Hepatocyte (in vitro differentiated cells): ENCODE measurements around the gene SLC22A9. TPM values are rescaled to one million over a fixed set of nuclear protein-coding genes. Genes with fewer than 3 reads are reported as not detected.

ENCODE experiments used
- DNase-seq: peaks from one replicate; pipeline ENCODE4 v3.0.0-alpha.2; 2016; ENCODE audit warnings: low spot score
- H2AFZ ChIP-seq: fragments of 200-600 bp; sonication (generic); 2 replicates; pipeline ENCODE4 v1.6.0; 2016; ENCODE audit warnings: antibody characterized with exemption, mild to moderate bottlenecking
- H3K27ac ChIP-seq: fragments of 200-600 bp; sonication (generic); 2 replicates; pipeline ENCODE4 v1.5.1; 2016; ENCODE audit warnings: mild to moderate bottlenecking
- H3K27me3 ChIP-seq: fragments of 200-600 bp; sonication (generic); 2 replicates; pipeline ENCODE4 v1.6.1; 2016
- H3K36me3 ChIP-seq: fragments of 200-600 bp; sonication (generic); replicated peaks from 2 replicates; pipeline ENCODE4 v1.5.1; 2016; ENCODE audit warnings: low read depth; ENCODE audit not compliant: insufficient read depth
- H3K4me1 ChIP-seq: fragments of 200-600 bp; sonication (generic); 2 replicates; pipeline ENCODE4 v1.5.1; 2016; ENCODE audit warnings: mild to moderate bottlenecking, moderate library complexity; ENCODE audit not compliant: insufficient read depth
- H3K4me2 ChIP-seq: fragments of 200-600 bp; sonication (generic); 2 replicates; pipeline ENCODE4 v1.6.0; 2016
- H3K4me3 ChIP-seq: fragments of 200-600 bp; sonication (generic); 2 replicates; pipeline ENCODE4 v1.5.1; 2016; ENCODE audit warnings: mild to moderate bottlenecking
- H3K79me2 ChIP-seq: fragments of 200-600 bp; sonication (generic); 2 replicates; pipeline ENCODE4 v1.6.0; 2017; ENCODE audit warnings: mild to moderate bottlenecking
- H3K9me2 ChIP-seq: fragments of 200-600 bp; sonication (generic); replicated peaks from 2 replicates; pipeline ENCODE4 v1.6.0; 2017; ENCODE audit warnings: mild to moderate bottlenecking; ENCODE audit not compliant: insufficient read depth
- H3K9me3 ChIP-seq: fragments of 200-600 bp; sonication (generic); 2 replicates; pipeline ENCODE4 v1.5.1; 2016; ENCODE audit warnings: low read depth, mild to moderate bottlenecking
- H4K20me1 ChIP-seq: fragments of 200-600 bp; sonication (generic); 2 replicates; pipeline ENCODE4 v1.6.0; 2016; ENCODE audit warnings: mild to moderate bottlenecking; ENCODE audit not compliant: insufficient read depth, poor library complexity, severe bottlenecking
- EZH2 ChIP-seq: fragments of 200-600 bp; sonication (generic); IDR thresholded peaks from 2 replicates; pipeline ENCODE4 v1.6.1; 2016; ENCODE audit warnings: antibody characterized with exemption, mild to moderate bottlenecking, borderline replicate concordance
- EZH2phosphoT487 ChIP-seq: fragments of 200-600 bp; sonication (generic); IDR thresholded peaks from one replicate; pipeline ENCODE4 v1.6.1; 2018; ENCODE audit warnings: antibody characterized with exemption, mild to moderate bottlenecking, low read depth, moderate library complexity; ENCODE audit not compliant: unreplicated experiment, severe bottlenecking
- WGBS: methylation state at CpG from one replicate; pipeline ENCODE4 v1.1.6; 2016; ENCODE audit warnings: low lambda C conversion rate; ENCODE audit errors: missing lambda C conversion rate; 5-methylcytosine and 5-hydroxymethylcytosine counted together
- polyA plus RNA-seq: library from polyadenylated mRNA; unstranded; fragments of >200 nt; fragmentation: Nextera tagmentation; extraction: Ambion mirVana; gene quantifications from 2 replicates; pipeline ENCODE4 v1.2.1, GENCODE V29; 2016
- total RNA-seq: library from RNA; depleted of rRNA; stranded (reverse); fragments of >200 nt; gene quantifications from 2 replicates; pipeline ENCODE4 v1.2.3, GENCODE V29; 2014
- TF ChIP-seq, protein P1 (sequence below): fragments of 200-600 bp; sonication (generic); IDR thresholded peaks from 2 replicates; pipeline ENCODE4 v1.5.1; 2016; ENCODE audit warnings: antibody characterized with exemption, mild to moderate bottlenecking; ENCODE audit not compliant: poor library complexity

Gene SLC22A9
- total and polyA plus RNA-seq, 2 experiments from 2014 or later = 17.1 to 36.3 TPM

- no peaks in the 10 kb centered on the region for H4K20me1 ChIP-seq
- H3K36me3 ChIP-seq = no peaks in the 10 kb centered on the region
- H2AFZ ChIP-seq = no peak overlapping the region
- no peaks in the 10 kb centered on the region for H3K4me1 ChIP-seq
- H3K27me3 ChIP-seq = no peaks in the 10 kb centered on the region
- DNase-seq = no peak
- H3K9me3 ChIP-seq = no peaks in the 10 kb centered on the region
- no peak overlapping the region for H3K27ac ChIP-seq
- no peaks in the 10 kb centered on the region for H3K9me2 ChIP-seq
- WGBS = 44% methylated on average over 6 of the region's 6 CpGs
- H3K4me3 ChIP-seq = no peak overlapping the region
- TF ChIP-seq EZH2phosphoT487 (no peak), EZH2 (no peak)
- TF ChIP-seq, protein P1, sequence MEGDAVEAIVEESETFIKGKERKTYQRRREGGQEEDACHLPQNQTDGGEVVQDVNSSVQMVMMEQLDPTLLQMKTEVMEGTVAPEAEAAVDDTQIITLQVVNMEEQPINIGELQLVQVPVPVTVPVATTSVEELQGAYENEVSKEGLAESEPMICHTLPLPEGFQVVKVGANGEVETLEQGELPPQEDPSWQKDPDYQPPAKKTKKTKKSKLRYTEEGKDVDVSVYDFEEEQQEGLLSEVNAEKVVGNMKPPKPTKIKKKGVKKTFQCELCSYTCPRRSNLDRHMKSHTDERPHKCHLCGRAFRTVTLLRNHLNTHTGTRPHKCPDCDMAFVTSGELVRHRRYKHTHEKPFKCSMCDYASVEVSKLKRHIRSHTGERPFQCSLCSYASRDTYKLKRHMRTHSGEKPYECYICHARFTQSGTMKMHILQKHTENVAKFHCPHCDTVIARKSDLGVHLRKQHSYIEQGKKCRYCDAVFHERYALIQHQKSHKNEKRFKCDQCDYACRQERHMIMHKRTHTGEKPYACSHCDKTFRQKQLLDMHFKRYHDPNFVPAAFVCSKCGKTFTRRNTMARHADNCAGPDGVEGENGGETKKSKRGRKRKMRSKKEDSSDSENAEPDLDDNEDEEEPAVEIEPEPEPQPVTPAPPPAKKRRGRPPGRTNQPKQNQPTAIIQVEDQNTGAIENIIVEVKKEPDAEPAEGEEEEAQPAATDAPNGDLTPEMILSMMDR = no peak
- H3K4me2 ChIP-seq = no peak overlapping the region
- no peaks in the 10 kb centered on the region for H3K79me2 ChIP-seq
Measured at GRCh38 chr11:63459586-63459985, 90.0 kb downstream of the SLC22A9 start.

Other genes starting within 250 kb of the SLC22A9 start
- gene SLC22A24, start 225.6 kb upstream of the SLC22A9 start, total RNA-seq = 0.13 TPM in 1 of 2 replicates, not detected in the other
- gene SLC22A24, start 225.6 kb upstream of the SLC22A9 start, polyA plus RNA-seq = not detected in 2 replicates
- gene SLC22A25, start 126.2 kb upstream of the SLC22A9 start, total RNA-seq = 3.9 and 4.9 TPM in 2 replicates
- gene SLC22A25, start 126.2 kb upstream of the SLC22A9 start, polyA plus RNA-seq = 1.5 and 1.8 TPM in 2 replicates
- 0.92 and 1.6 TPM in 2 replicates for gene PLAAT5, start 121.4 kb downstream of the SLC22A9 start, total RNA-seq
- gene PLAAT5, start 121.4 kb downstream of the SLC22A9 start, polyA plus RNA-seq = 0.18 and 0.95 TPM in 2 replicates
- not detected in 2 replicates for gene LGALS12, start 136.3 kb downstream of the SLC22A9 start, total RNA-seq
- not detected in 2 replicates for gene LGALS12, start 136.3 kb downstream of the SLC22A9 start, polyA plus RNA-seq
- 13.7 and 17.5 TPM in 2 replicates for gene PLAAT4, start 167.0 kb downstream of the SLC22A9 start, total RNA-seq
- 7.9 and 16.0 TPM in 2 replicates for gene PLAAT4, start 167.0 kb downstream of the SLC22A9 start, polyA plus RNA-seq
- gene PLAAT2, start 193.6 kb downstream of the SLC22A9 start, total RNA-seq = 0.77 and 1.2 TPM in 2 replicates
- 1.9 and 3.0 TPM in 2 replicates for gene PLAAT2, start 193.6 kb downstream of the SLC22A9 start, polyA plus RNA-seq
- 26.9 and 32.4 TPM in 2 replicates for gene PLAAT3, start 244.6 kb downstream of the SLC22A9 start, total RNA-seq
- 49.6 and 59.9 TPM in 2 replicates for gene PLAAT3, start 244.6 kb downstream of the SLC22A9 start, polyA plus RNA-seq